ENCODE results near the gene ZNF778.

GRCh38 chr16:89233678-89234490, 16.4 kb downstream of the ZNF778 start:
- TF ChIP-seq CTCF (IDR thresholded peaks at IDR 0.05), result no peak
- TF ChIP-seq POLR2A (IDR thresholded peaks at IDR 0.05), result no peak
